ENCODE results near the gene INTS12.

DNA sequence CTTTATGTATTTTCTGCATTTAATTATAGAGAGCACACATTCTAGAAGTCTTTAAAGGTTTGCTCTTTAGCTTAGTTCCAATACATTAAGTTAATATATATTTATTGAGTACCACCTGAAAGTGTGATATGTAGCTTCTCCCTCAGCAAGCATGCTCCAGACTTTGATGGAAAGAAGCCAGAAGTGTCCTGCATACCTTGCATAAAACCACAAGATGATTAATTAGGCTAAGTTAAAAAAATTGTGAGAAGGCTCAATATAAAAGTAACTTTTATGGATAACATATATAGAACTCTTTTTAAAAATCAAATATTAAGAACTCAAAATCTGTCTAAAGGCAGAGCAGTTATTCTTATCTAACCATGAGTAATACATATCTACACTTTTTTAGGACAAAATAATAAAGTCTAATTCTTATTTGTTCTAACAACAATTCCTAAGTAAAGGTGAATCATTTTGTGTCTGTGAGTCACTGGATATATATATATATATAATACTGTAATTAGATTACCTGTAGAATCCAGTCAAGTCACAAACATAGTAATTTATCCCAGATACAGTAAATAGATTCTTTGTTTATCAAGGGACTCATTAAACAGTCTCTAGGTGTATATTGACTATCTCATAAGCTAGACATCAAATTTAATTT, 51.2 kb downstream of the INTS12 start:
- TF ChIP-seq POLR2A (IDR thresholded peaks at IDR 0.05) (no peak), POLR2AphosphoS5 (IDR thresholded peaks at IDR 0.05) (no peak)
- TF ChIP-seq, protein P1, sequence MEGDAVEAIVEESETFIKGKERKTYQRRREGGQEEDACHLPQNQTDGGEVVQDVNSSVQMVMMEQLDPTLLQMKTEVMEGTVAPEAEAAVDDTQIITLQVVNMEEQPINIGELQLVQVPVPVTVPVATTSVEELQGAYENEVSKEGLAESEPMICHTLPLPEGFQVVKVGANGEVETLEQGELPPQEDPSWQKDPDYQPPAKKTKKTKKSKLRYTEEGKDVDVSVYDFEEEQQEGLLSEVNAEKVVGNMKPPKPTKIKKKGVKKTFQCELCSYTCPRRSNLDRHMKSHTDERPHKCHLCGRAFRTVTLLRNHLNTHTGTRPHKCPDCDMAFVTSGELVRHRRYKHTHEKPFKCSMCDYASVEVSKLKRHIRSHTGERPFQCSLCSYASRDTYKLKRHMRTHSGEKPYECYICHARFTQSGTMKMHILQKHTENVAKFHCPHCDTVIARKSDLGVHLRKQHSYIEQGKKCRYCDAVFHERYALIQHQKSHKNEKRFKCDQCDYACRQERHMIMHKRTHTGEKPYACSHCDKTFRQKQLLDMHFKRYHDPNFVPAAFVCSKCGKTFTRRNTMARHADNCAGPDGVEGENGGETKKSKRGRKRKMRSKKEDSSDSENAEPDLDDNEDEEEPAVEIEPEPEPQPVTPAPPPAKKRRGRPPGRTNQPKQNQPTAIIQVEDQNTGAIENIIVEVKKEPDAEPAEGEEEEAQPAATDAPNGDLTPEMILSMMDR (IDR thresholded peaks at IDR 0.05), result no peak
